Ovary (tissue), 3 donors: ENCODE measurements around the gene GRM8.

Experiments
- CTCF ChIP-seq, 3 donors: fragments of 450-650 bp in 2 of 3; fragments of 200-600 bp in 1 of 3; IDR thresholded peaks; one replicate each; pipeline versions ENCODE4 v1.5.1 to v1.8.0; 2016 to 2022; ENCODE audit warnings: antibody characterized with exemption in 3 of 3, mild to moderate bottlenecking in 1 of 3
- EP300 ChIP-seq: sonication (generic); formaldehyde crosslinking; IDR thresholded peaks from one replicate; pipeline ENCODE4 v1.6.1; 2017; ENCODE audit warnings: antibody characterized with exemption
- donor health status: DM: no; HTN: no; CAD: no.

DNA sequence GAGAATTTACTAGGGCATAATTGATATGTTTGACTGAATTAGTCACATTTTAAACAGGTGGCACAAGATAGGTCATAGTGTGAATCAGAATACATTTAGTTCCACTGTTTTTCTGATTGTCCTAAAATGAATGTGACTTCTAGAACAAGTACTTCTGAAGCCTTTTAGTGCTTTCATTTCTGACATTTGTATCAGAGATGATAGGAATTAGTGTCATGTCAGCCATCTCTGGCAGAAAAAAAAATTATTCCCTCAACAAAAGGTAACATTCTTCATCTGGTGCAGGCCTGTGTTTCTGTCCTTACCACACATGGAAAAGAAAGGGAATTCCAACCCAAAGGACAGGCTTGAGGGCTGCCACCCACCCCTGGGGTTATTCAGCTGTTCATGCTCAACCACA lies 21.3 kb downstream of the GRM8 start:
- TF ChIP-seq CTCF (IDR thresholded peaks at IDR 0.05) (no peak), EP300 (no peak)
